ENCODE measurements around the gene PDC.
A peak's percentile ranks its signal among the peaks of the same experiment; 100 is the strongest.

DNA sequence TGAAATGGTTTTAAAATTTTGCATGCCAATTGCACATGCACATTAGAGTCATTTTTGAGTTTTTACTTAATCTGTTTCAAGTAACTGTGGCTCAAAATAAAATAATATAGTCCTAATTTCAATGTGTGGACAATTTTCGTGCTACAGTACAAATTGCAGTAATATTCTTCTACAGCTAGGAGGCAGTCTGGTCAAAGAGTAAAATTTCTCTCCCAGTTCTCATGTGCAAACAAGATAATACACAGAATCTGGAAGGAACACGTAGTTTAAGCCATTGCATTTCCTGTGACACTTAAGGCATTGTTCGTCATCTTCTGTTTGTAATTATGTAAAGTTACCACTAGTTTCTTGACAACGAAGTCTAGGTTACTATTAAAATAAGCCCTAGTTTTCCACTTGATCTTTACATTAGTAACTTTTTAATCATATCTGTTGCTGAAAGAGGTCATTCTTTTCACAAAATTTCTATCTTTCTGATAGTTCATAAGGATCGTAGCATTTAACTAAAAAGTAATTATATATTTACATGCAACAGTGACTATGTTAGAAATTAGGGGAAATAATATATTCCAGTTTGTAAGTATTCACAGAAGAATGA is 56.4 kb downstream of the PDC start:
- TF ChIP-seq, protein P1, sequence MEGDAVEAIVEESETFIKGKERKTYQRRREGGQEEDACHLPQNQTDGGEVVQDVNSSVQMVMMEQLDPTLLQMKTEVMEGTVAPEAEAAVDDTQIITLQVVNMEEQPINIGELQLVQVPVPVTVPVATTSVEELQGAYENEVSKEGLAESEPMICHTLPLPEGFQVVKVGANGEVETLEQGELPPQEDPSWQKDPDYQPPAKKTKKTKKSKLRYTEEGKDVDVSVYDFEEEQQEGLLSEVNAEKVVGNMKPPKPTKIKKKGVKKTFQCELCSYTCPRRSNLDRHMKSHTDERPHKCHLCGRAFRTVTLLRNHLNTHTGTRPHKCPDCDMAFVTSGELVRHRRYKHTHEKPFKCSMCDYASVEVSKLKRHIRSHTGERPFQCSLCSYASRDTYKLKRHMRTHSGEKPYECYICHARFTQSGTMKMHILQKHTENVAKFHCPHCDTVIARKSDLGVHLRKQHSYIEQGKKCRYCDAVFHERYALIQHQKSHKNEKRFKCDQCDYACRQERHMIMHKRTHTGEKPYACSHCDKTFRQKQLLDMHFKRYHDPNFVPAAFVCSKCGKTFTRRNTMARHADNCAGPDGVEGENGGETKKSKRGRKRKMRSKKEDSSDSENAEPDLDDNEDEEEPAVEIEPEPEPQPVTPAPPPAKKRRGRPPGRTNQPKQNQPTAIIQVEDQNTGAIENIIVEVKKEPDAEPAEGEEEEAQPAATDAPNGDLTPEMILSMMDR (conservative IDR thresholded peaks at IDR 0.05) = peak; percentile 75
- TF ChIP-seq EZH2 (IDR thresholded peaks at IDR 0.05; ENCODE audit: low read depth) = no peak
